Liver (tissue), 3 donors: ENCODE data around the gene CDK11A.
"Not testable (repeated sequence)": the region's sequence is repeated elsewhere in the genome, so short reads cannot be mapped to it uniquely, and the experiment has no call there.

Experiments
- FOXA1 ChIP-seq: IDR thresholded peaks from 2 replicates; pipeline ENCODE4 v1.6.1; 2016; ENCODE audit warnings: antibody characterized with exemption
- GABPA ChIP-seq, 2 donors: IDR thresholded peaks in 1 of 2; conservative IDR thresholded peaks in 1 of 2; 2 replicates each; pipeline ENCODE4 v1.6.1; 2016; ENCODE audit warnings: antibody characterized with exemption in 2 of 2, mild to moderate bottlenecking in 1 of 2, moderate library complexity in 1 of 2
- HNF4A ChIP-seq, 2 donors: conservative IDR thresholded peaks; 2 replicates each; pipeline ENCODE4 v1.6.1; 2016; ENCODE audit warnings: antibody characterized with exemption in 2 of 2, mild to moderate bottlenecking in 2 of 2
- JUND ChIP-seq, 2 donors: IDR thresholded peaks; 2 replicates each; pipeline ENCODE4 v1.6.1; 2016; ENCODE audit warnings: antibody characterized with exemption in 2 of 2
- NR2F2 ChIP-seq: IDR thresholded peaks from 2 replicates; pipeline ENCODE4 v1.6.1; 2016; ENCODE audit warnings: antibody characterized with exemption
- RAD21 ChIP-seq, 2 donors: IDR thresholded peaks; 2 replicates each; pipeline ENCODE4 v1.6.1; 2016; ENCODE audit warnings: antibody characterized with exemption in 2 of 2, mild to moderate bottlenecking in 2 of 2
- RXRA ChIP-seq, 2 donors: IDR thresholded peaks; 2 replicates each; pipeline ENCODE4 v1.6.1; 2017 to 2018; ENCODE audit warnings: antibody characterized with exemption in 2 of 2, mild to moderate bottlenecking in 1 of 2
- TAF1 ChIP-seq: conservative IDR thresholded peaks from 2 replicates; pipeline ENCODE4 v1.6.1; 2016; ENCODE audit warnings: antibody characterized with exemption, mild to moderate bottlenecking
- YY1 ChIP-seq: IDR thresholded peaks from 2 replicates; pipeline ENCODE4 v1.6.1; 2016; ENCODE audit warnings: antibody characterized with exemption, mild to moderate bottlenecking
- TF ChIP-seq, protein P1 (sequence below): fragments of 150-350 bp; IDR thresholded peaks from 2 replicates; pipeline ENCODE4 v1.5.1; 2017; ENCODE audit warnings: improper control_type of control experiment, low read depth, low read length; ENCODE audit not compliant: missing input control
- TF ChIP-seq, protein P2 (sequence below): IDR thresholded peaks from 2 replicates; pipeline ENCODE4 v1.6.1; 2016; ENCODE audit warnings: antibody characterized with exemption, mild to moderate bottlenecking
- TF ChIP-seq, protein P3 (sequence below): IDR thresholded peaks from 2 replicates; pipeline ENCODE4 v1.6.1; 2016; ENCODE audit warnings: antibody characterized with exemption
- TF ChIP-seq, protein P4 (sequence below): IDR thresholded peaks from 2 replicates; pipeline ENCODE4 v1.6.1; 2016; ENCODE audit warnings: antibody characterized with exemption
- TF ChIP-seq, protein P5 (sequence below): IDR thresholded peaks from 2 replicates; pipeline ENCODE4 v1.6.1; 2016; ENCODE audit warnings: antibody characterized with exemption
- donor health status: healthy.
- donor health status: healthy.

DNA sequence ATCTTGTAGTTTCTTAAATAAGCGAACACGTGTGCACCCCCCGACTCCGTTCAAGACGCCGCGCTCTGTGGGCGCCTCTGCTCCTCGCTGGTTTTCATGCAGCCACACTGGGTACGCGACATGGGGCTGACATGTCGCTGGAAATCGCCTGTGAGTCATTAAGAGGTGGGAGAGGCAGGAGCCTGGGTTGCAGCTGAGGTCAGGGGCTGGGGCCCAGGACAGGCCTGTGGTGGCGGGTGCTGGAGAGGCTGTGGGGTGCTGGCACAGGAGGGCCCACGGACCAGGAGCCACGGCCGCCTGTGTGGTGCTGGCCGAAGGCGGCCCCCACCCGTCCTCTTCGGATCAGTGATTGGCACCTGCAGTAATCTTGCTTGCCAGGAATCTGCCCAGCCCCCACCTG is 49.4 kb downstream of the CDK11A start:
- TF ChIP-seq, protein P1, sequence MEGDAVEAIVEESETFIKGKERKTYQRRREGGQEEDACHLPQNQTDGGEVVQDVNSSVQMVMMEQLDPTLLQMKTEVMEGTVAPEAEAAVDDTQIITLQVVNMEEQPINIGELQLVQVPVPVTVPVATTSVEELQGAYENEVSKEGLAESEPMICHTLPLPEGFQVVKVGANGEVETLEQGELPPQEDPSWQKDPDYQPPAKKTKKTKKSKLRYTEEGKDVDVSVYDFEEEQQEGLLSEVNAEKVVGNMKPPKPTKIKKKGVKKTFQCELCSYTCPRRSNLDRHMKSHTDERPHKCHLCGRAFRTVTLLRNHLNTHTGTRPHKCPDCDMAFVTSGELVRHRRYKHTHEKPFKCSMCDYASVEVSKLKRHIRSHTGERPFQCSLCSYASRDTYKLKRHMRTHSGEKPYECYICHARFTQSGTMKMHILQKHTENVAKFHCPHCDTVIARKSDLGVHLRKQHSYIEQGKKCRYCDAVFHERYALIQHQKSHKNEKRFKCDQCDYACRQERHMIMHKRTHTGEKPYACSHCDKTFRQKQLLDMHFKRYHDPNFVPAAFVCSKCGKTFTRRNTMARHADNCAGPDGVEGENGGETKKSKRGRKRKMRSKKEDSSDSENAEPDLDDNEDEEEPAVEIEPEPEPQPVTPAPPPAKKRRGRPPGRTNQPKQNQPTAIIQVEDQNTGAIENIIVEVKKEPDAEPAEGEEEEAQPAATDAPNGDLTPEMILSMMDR = not testable (repeated sequence)
- not testable (repeated sequence) for TF ChIP-seq GABPA (IDR thresholded peaks at IDR 0.05 in 1 of 2, conservative IDR thresholded peaks at IDR 0.05 in 1 of 2); RAD21 (IDR thresholded peaks at IDR 0.05); JUND (IDR thresholded peaks at IDR 0.05); YY1; TAF1; FOXA1; RXRA (IDR thresholded peaks at IDR 0.05); NR2F2; HNF4A (conservative IDR thresholded peaks at IDR 0.05)
- TF ChIP-seq, protein P2, sequence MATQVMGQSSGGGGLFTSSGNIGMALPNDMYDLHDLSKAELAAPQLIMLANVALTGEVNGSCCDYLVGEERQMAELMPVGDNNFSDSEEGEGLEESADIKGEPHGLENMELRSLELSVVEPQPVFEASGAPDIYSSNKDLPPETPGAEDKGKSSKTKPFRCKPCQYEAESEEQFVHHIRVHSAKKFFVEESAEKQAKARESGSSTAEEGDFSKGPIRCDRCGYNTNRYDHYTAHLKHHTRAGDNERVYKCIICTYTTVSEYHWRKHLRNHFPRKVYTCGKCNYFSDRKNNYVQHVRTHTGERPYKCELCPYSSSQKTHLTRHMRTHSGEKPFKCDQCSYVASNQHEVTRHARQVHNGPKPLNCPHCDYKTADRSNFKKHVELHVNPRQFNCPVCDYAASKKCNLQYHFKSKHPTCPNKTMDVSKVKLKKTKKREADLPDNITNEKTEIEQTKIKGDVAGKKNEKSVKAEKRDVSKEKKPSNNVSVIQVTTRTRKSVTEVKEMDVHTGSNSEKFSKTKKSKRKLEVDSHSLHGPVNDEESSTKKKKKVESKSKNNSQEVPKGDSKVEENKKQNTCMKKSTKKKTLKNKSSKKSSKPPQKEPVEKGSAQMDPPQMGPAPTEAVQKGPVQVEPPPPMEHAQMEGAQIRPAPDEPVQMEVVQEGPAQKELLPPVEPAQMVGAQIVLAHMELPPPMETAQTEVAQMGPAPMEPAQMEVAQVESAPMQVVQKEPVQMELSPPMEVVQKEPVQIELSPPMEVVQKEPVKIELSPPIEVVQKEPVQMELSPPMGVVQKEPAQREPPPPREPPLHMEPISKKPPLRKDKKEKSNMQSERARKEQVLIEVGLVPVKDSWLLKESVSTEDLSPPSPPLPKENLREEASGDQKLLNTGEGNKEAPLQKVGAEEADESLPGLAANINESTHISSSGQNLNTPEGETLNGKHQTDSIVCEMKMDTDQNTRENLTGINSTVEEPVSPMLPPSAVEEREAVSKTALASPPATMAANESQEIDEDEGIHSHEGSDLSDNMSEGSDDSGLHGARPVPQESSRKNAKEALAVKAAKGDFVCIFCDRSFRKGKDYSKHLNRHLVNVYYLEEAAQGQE = not testable (repeated sequence)
- TF ChIP-seq, protein P3, sequence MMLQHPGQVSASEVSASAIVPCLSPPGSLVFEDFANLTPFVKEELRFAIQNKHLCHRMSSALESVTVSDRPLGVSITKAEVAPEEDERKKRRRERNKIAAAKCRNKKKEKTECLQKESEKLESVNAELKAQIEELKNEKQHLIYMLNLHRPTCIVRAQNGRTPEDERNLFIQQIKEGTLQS = not testable (repeated sequence)
- TF ChIP-seq, protein P4, sequence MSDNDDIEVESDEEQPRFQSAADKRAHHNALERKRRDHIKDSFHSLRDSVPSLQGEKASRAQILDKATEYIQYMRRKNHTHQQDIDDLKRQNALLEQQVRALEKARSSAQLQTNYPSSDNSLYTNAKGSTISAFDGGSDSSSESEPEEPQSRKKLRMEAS = not testable (repeated sequence)
- TF ChIP-seq, protein P5, sequence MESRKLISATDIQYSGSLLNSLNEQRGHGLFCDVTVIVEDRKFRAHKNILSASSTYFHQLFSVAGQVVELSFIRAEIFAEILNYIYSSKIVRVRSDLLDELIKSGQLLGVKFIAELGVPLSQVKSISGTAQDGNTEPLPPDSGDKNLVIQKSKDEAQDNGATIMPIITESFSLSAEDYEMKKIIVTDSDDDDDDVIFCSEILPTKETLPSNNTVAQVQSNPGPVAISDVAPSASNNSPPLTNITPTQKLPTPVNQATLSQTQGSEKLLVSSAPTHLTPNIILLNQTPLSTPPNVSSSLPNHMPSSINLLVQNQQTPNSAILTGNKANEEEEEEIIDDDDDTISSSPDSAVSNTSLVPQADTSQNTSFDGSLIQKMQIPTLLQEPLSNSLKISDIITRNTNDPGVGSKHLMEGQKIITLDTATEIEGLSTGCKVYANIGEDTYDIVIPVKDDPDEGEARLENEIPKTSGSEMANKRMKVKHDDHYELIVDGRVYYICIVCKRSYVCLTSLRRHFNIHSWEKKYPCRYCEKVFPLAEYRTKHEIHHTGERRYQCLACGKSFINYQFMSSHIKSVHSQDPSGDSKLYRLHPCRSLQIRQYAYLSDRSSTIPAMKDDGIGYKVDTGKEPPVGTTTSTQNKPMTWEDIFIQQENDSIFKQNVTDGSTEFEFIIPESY = not testable (repeated sequence)
